Liver (tissue), 9 donors: ENCODE data around the gene FOXK2. TPM values are rescaled to one million over a fixed set of nuclear protein-coding genes. Genes with fewer than 3 reads are reported as not detected.

ENCODE experiments used
- DNase-seq: peaks from one replicate; pipeline ENCODE4 v3.0.0-alpha.2; 2017; ENCODE audit warnings: low spot score
- H3K27ac ChIP-seq, 2 donors: one replicate each; pipeline ENCODE4 v1.7.0; 2013; ENCODE audit warnings: inconsistent platforms in 2 of 2, low read length in 2 of 2, control low read depth in 1 of 2, low read depth in 1 of 2, mild to moderate bottlenecking in 1 of 2
- H3K27me3 ChIP-seq, 4 donors: one replicate each; pipeline versions ENCODE4 v1.6.1 to v1.7.0; 2013; ENCODE audit warnings: low read length in 3 of 4, inconsistent platforms in 1 of 4, mild to moderate bottlenecking in 1 of 4, moderate library complexity in 1 of 4; ENCODE audit not compliant: control insufficient read depth in 4 of 4, insufficient read depth in 4 of 4
- H3K36me3 ChIP-seq, 4 donors: one replicate each; pipeline versions ENCODE4 v1.6.1 to v1.7.0; 2013; ENCODE audit warnings: low read length in 3 of 4, mild to moderate bottlenecking in 3 of 4, low read depth in 1 of 4, moderate library complexity in 1 of 4; ENCODE audit not compliant: control insufficient read depth in 4 of 4, insufficient read depth in 3 of 4
- H3K4me1 ChIP-seq, 4 donors: one replicate each; pipeline versions ENCODE4 v1.6.1 to v1.7.0; 2013; ENCODE audit warnings: low read length in 3 of 4, mild to moderate bottlenecking in 3 of 4, moderate library complexity in 1 of 4; ENCODE audit not compliant: control insufficient read depth in 4 of 4, insufficient read depth in 4 of 4
- H3K4me3 ChIP-seq, 3 donors: one replicate each; pipeline versions ENCODE4 v1.6.1 to v1.7.0; 2013; ENCODE audit warnings: low read length in 3 of 3, control low read depth in 1 of 3, low read depth in 1 of 3, mild to moderate bottlenecking in 1 of 3
- H3K9ac ChIP-seq, 2 donors: one replicate each; pipeline ENCODE4 v1.7.0; 2013; ENCODE audit warnings: low read length in 2 of 2, mild to moderate bottlenecking in 2 of 2, moderate library complexity in 2 of 2, control low read depth in 1 of 2, low read depth in 1 of 2
- H3K9me3 ChIP-seq, 4 donors: one replicate each; pipeline versions ENCODE4 v1.6.1 to v1.7.0; 2013; ENCODE audit warnings: low read length in 3 of 4; ENCODE audit not compliant: control insufficient read depth in 4 of 4
- EGR1 ChIP-seq, 2 donors: IDR thresholded peaks; 2 replicates each; pipeline ENCODE4 v1.6.1; 2016 to 2018; ENCODE audit warnings: antibody characterized with exemption in 2 of 2, low read depth in 2 of 2
- FOXA1 ChIP-seq: IDR thresholded peaks from 2 replicates; pipeline ENCODE4 v1.6.1; 2016; ENCODE audit warnings: antibody characterized with exemption
- FOXA2 ChIP-seq: IDR thresholded peaks from 2 replicates; pipeline ENCODE4 v1.6.1; 2016; ENCODE audit warnings: antibody characterized with exemption
- HNF4A ChIP-seq, 2 donors: conservative IDR thresholded peaks; 2 replicates each; pipeline ENCODE4 v1.6.1; 2016; ENCODE audit warnings: antibody characterized with exemption in 2 of 2, mild to moderate bottlenecking in 2 of 2
- RAD21 ChIP-seq, 2 donors: IDR thresholded peaks; 2 replicates each; pipeline ENCODE4 v1.6.1; 2016; ENCODE audit warnings: antibody characterized with exemption in 2 of 2, mild to moderate bottlenecking in 2 of 2
- SP1 ChIP-seq: IDR thresholded peaks from 2 replicates; pipeline ENCODE4 v1.6.1; 2018; ENCODE audit warnings: antibody characterized with exemption, mild to moderate bottlenecking
- TAF1 ChIP-seq: conservative IDR thresholded peaks from 2 replicates; pipeline ENCODE4 v1.6.1; 2016; ENCODE audit warnings: antibody characterized with exemption, mild to moderate bottlenecking
- YY1 ChIP-seq: IDR thresholded peaks from 2 replicates; pipeline ENCODE4 v1.6.1; 2016; ENCODE audit warnings: antibody characterized with exemption, mild to moderate bottlenecking
- WGBS: extraction: QIAGEN DNeasy Blood & Tissue Kit; methylation state at CpG from one replicate; pipeline ENCODE4 v1.1.7; 2013; 5-methylcytosine and 5-hydroxymethylcytosine counted together
- polyA plus RNA-seq, 2 donors: library from polyadenylated mRNA; stranded (reverse) in 1 of 2; unstranded in 1 of 2; fragments of 200-250 nt in 1 of 2; fragments of >200 nt in 1 of 2; fragmentation: Nextera tagmentation in 1 of 2; extraction: Ambion mirVana in 1 of 2; gene quantifications; one replicate each; pipeline versions ENCODE4 v1.2.1 to v1.2.3, GENCODE V29; 2013 to 2015
- total RNA-seq, 2 donors: library from RNA; depleted of rRNA; stranded (reverse); fragments of >200 nt; gene quantifications; one replicate each; pipeline ENCODE4 v1.2.3, GENCODE V29; 2014
- TF ChIP-seq, protein P1 (sequence below): IDR thresholded peaks from 2 replicates; pipeline ENCODE4 v1.6.1; 2016; ENCODE audit warnings: antibody characterized with exemption, mild to moderate bottlenecking
- TF ChIP-seq, protein P2 (sequence below): fragments of 150-350 bp; IDR thresholded peaks from 2 replicates; pipeline ENCODE4 v1.5.1; 2017; ENCODE audit warnings: improper control_type of control experiment, low read depth, low read length; ENCODE audit not compliant: missing input control
- TF ChIP-seq, protein P3 (sequence below): IDR thresholded peaks from 2 replicates; pipeline ENCODE4 v1.6.1; 2016; ENCODE audit warnings: antibody characterized with exemption
- TF ChIP-seq, protein P4 (sequence below): IDR thresholded peaks from 2 replicates; pipeline ENCODE4 v1.6.1; 2016; ENCODE audit warnings: antibody characterized with exemption
- donor health status: healthy.
- donor health status: healthy.
- donor health status: healthy.
- donor health status: healthy.
- donor health status: healthy.

The FOXK2 gene
- total and polyA plus RNA-seq, 4 donors = 3.1 to 16.2 (median 10.8) TPM

GRCh38 chr17:82544431-82545070 lies 25.0 kb downstream of the FOXK2 start (continued):
- TF ChIP-seq, protein P1, sequence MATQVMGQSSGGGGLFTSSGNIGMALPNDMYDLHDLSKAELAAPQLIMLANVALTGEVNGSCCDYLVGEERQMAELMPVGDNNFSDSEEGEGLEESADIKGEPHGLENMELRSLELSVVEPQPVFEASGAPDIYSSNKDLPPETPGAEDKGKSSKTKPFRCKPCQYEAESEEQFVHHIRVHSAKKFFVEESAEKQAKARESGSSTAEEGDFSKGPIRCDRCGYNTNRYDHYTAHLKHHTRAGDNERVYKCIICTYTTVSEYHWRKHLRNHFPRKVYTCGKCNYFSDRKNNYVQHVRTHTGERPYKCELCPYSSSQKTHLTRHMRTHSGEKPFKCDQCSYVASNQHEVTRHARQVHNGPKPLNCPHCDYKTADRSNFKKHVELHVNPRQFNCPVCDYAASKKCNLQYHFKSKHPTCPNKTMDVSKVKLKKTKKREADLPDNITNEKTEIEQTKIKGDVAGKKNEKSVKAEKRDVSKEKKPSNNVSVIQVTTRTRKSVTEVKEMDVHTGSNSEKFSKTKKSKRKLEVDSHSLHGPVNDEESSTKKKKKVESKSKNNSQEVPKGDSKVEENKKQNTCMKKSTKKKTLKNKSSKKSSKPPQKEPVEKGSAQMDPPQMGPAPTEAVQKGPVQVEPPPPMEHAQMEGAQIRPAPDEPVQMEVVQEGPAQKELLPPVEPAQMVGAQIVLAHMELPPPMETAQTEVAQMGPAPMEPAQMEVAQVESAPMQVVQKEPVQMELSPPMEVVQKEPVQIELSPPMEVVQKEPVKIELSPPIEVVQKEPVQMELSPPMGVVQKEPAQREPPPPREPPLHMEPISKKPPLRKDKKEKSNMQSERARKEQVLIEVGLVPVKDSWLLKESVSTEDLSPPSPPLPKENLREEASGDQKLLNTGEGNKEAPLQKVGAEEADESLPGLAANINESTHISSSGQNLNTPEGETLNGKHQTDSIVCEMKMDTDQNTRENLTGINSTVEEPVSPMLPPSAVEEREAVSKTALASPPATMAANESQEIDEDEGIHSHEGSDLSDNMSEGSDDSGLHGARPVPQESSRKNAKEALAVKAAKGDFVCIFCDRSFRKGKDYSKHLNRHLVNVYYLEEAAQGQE = no peak
- TF ChIP-seq, protein P2, sequence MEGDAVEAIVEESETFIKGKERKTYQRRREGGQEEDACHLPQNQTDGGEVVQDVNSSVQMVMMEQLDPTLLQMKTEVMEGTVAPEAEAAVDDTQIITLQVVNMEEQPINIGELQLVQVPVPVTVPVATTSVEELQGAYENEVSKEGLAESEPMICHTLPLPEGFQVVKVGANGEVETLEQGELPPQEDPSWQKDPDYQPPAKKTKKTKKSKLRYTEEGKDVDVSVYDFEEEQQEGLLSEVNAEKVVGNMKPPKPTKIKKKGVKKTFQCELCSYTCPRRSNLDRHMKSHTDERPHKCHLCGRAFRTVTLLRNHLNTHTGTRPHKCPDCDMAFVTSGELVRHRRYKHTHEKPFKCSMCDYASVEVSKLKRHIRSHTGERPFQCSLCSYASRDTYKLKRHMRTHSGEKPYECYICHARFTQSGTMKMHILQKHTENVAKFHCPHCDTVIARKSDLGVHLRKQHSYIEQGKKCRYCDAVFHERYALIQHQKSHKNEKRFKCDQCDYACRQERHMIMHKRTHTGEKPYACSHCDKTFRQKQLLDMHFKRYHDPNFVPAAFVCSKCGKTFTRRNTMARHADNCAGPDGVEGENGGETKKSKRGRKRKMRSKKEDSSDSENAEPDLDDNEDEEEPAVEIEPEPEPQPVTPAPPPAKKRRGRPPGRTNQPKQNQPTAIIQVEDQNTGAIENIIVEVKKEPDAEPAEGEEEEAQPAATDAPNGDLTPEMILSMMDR = no peak
- TF ChIP-seq FOXA1 = no peak
- TF ChIP-seq YY1 = no peak
- TF ChIP-seq RAD21 (IDR thresholded peaks at IDR 0.05) = no peak
- no peak for TF ChIP-seq FOXA2
- TF ChIP-seq, protein P3, sequence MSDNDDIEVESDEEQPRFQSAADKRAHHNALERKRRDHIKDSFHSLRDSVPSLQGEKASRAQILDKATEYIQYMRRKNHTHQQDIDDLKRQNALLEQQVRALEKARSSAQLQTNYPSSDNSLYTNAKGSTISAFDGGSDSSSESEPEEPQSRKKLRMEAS = no peak
- TF ChIP-seq EGR1 (IDR thresholded peaks at IDR 0.05; ENCODE audit: low read depth in 2 of 2) = no peak
- no peak for TF ChIP-seq SP1
- no peak for TF ChIP-seq TAF1

GRCh38 chr17:82545071-82545462 lies 25.5 kb downstream of the FOXK2 start:
- Histone ChIP-seq H3K27ac (no peak overlapping the region), H3K36me3 (no peaks in the 10 kb centered on the region), H3K27me3 (no peaks in the 10 kb centered on the region), H3K4me3 (no peak overlapping the region), H3K9me3 (no peaks in the 10 kb centered on the region), H3K9ac (no peak overlapping the region), H3K4me1 (peaks cover 0 to 15% (median 5%) of the 10 kb centered on the region in 4 donors)
- no peak for DNase-seq
- WGBS = 90% methylated on average over 8 of the region's 8 CpGs
- TF ChIP-seq HNF4A (conservative IDR thresholded peaks at IDR 0.05) = no peak
- TF ChIP-seq, protein P4, sequence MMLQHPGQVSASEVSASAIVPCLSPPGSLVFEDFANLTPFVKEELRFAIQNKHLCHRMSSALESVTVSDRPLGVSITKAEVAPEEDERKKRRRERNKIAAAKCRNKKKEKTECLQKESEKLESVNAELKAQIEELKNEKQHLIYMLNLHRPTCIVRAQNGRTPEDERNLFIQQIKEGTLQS = no peak
- TF ChIP-seq, protein P3 = no peak
- TF ChIP-seq FOXA2 = no peak

GRCh38 chr17:82547981-82548380 lies 28.4 kb downstream of the FOXK2 start:
- H3K4me3 ChIP-seq = no peak overlapping the region
- no peaks in the 10 kb centered on the region for H3K36me3 ChIP-seq
- H3K9me3 ChIP-seq = no peaks in the 10 kb centered on the region
- no peak for DNase-seq
- 96% methylated on average over 4 of the region's 4 CpGs for WGBS
- TF ChIP-seq RAD21 (IDR thresholded peaks at IDR 0.05) = no peak
- TF ChIP-seq, protein P4 = no peak
- H3K27ac ChIP-seq = no peak overlapping the region
- no peaks in the 10 kb centered on the region for H3K27me3 ChIP-seq
- no peak overlapping the region for H3K9ac ChIP-seq
- peaks cover 5 to 29% (median 15%) of the 10 kb centered on the region in 4 donors for H3K4me1 ChIP-seq
